Measurements from ENCODE around the gene ANO4.

Gene ANO4

GRCh38 chr12:101110866-101111265, 316.3 kb downstream of the ANO4 start:
- H3K4me2 ChIP-seq: no peak overlapping the region
- no peak overlapping the region for H3K4me3 ChIP-seq (IDR thresholded peaks at IDR 0.05; ENCODE audit: insufficient read depth, low read depth, low read length)
- H4K20me1 ChIP-seq (ENCODE audit: insufficient read depth): no peaks in the 10 kb centered on the region
- no peaks in the 10 kb centered on the region for H3K79me2 ChIP-seq (ENCODE audit: insufficient read depth, low read depth)
- no peaks in the 10 kb centered on the region for H3K27me3 ChIP-seq (ENCODE audit: insufficient read depth, low read depth)
- no peak overlapping the region for H3K27ac ChIP-seq
- no peaks in the 10 kb centered on the region for H3K4me1 ChIP-seq (ENCODE audit: low read depth, poor library complexity, severe bottlenecking)
- no peak overlapping the region for H2AFZ ChIP-seq (ENCODE audit: low read depth)
- H3K9ac ChIP-seq: no peak overlapping the region
- no peak for TF ChIP-seq CTCF (conservative IDR thresholded peaks at IDR 0.05; ENCODE audit: low read depth, low read length)
- no peaks in the 10 kb centered on the region for H3K36me3 ChIP-seq (ENCODE audit: insufficient read depth)

- Histone ChIP-seq H3K4me1 (ENCODE audit: low read depth, poor library complexity, severe bottlenecking) (no peaks in the 10 kb centered on the region), H3K36me3 (ENCODE audit: insufficient read depth) (no peaks in the 10 kb centered on the region), H3K4me2 (no peak overlapping the region), H3K9ac (no peak overlapping the region), H3K27me3 (ENCODE audit: insufficient read depth, low read depth) (no peaks in the 10 kb centered on the region), H3K27ac (no peak overlapping the region), H2AFZ (ENCODE audit: low read depth) (no peak overlapping the region), H4K20me1 (ENCODE audit: insufficient read depth) (no peaks in the 10 kb centered on the region), H3K4me3 (IDR thresholded peaks at IDR 0.05; ENCODE audit: insufficient read depth, low read depth, low read length) (no peak overlapping the region), H3K79me2 (ENCODE audit: insufficient read depth, low read depth) (no peaks in the 10 kb centered on the region)
- no peak for TF ChIP-seq CTCF (conservative IDR thresholded peaks at IDR 0.05; ENCODE audit: low read depth, low read length)
Measured at GRCh38 chr12:101111441-101111840, 316.9 kb downstream of the ANO4 start.

GRCh38 chr12:101115326-101115725, 320.8 kb downstream of the ANO4 start:
- H2AFZ ChIP-seq (ENCODE audit: low read depth): no peak overlapping the region

GRCh38 chr12:101116911-101117310, 322.3 kb downstream of the ANO4 start:
- Histone ChIP-seq H3K79me2 (ENCODE audit: insufficient read depth, low read depth) (no peaks in the 10 kb centered on the region), H3K9ac (no peak overlapping the region), H3K4me1 (ENCODE audit: low read depth, poor library complexity, severe bottlenecking) (no peaks in the 10 kb centered on the region), H3K4me3 (IDR thresholded peaks at IDR 0.05; ENCODE audit: insufficient read depth, low read depth, low read length) (no peak overlapping the region), H4K20me1 (ENCODE audit: insufficient read depth) (no peaks in the 10 kb centered on the region), H3K27ac (no peak overlapping the region), H3K4me2 (no peak overlapping the region), H3K27me3 (ENCODE audit: insufficient read depth, low read depth) (no peaks in the 10 kb centered on the region), H2AFZ (ENCODE audit: low read depth) (no peak overlapping the region), H3K36me3 (ENCODE audit: insufficient read depth) (no peaks in the 10 kb centered on the region)
- TF ChIP-seq CTCF (conservative IDR thresholded peaks at IDR 0.05; ENCODE audit: low read depth, low read length): no peak

More at GRCh38 chr12:101115326-101115725, 320.8 kb downstream of the ANO4 start:
- H4K20me1 ChIP-seq (ENCODE audit: insufficient read depth): no peaks in the 10 kb centered on the region
- no peak overlapping the region for H3K9ac ChIP-seq
- no peak overlapping the region for H3K27ac ChIP-seq
- H3K36me3 ChIP-seq (ENCODE audit: insufficient read depth): no peaks in the 10 kb centered on the region
- H3K27me3 ChIP-seq (ENCODE audit: insufficient read depth, low read depth): no peaks in the 10 kb centered on the region
- no peaks in the 10 kb centered on the region for H3K79me2 ChIP-seq (ENCODE audit: insufficient read depth, low read depth)
- H3K4me2 ChIP-seq: no peak overlapping the region
- no peaks in the 10 kb centered on the region for H3K4me1 ChIP-seq (ENCODE audit: low read depth, poor library complexity, severe bottlenecking)
- H3K4me3 ChIP-seq (IDR thresholded peaks at IDR 0.05; ENCODE audit: insufficient read depth, low read depth, low read length): no peak overlapping the region
- TF ChIP-seq CTCF (conservative IDR thresholded peaks at IDR 0.05; ENCODE audit: low read depth, low read length): no peak
